Sciatic nerve (tissue), 2 donors: ENCODE results near the gene AGPAT4. TPM values are rescaled to one million over a fixed set of nuclear protein-coding genes. Genes with fewer than 3 reads are reported as not detected.

Source experiments
- ATAC-seq: fragments of 200-7000 bp; cut with Tn5 transposase; one replicate; pipeline ENCODE4 v1.9.1; 2020; ENCODE audit warnings: mild to moderate bottlenecking, moderate library complexity
- DNase-seq: peaks from one replicate; pipeline ENCODE4 v3.0.0-alpha.2; 2020; ENCODE audit warnings: low spot score
- intact Hi-C: fragments of 100-400 bp; cut with DNase I; formaldehyde crosslinking; loops from one replicate; pipeline ENCODE4 v1.14.2; 2022
- total RNA-seq: library from RNA; stranded (reverse); fragmentation: NEBNext Ultra II Directional; extraction: Animal tissue kit (Norgen Biotek cat#: 25700); gene quantifications from one replicate; pipeline ENCODE4 v1.2.1, GENCODE V29; 2021
- donor health status: DM: no; HTN: no; CAD: no.
- donor health status: DM: no; HTN: no; CAD: no.

The AGPAT4 gene
- total RNA-seq, 1 donor from 2014 or later: 25.7 TPM

- ATAC-seq (no peak), DNase-seq (no peak)
- intact Hi-C loops: no loop called here
Observed at GRCh38 chr6:161264181-161264580, 9.7 kb downstream of the AGPAT4 start.

DNA sequence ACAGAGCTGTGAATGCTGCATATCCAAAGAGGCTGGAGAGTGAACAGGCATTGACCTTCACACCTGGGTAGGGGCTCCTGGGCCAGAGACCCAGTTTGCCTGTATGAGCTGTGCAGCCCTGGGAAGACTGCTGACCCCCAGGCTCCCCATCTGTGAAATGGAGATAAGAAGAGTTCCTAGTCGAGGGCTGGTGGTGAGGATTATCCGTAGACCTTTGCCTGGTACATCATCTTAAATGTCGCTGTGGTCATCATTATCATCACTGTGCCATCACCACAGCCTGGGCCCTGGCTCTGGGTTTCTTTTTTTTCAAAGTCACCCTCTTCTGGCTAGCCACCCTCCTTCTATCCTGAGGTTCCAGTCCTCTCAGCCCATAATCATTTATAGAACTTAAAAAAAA is 12.0 kb downstream of the AGPAT4 start:
- intact Hi-C loops: no loop called here
- DNase-seq (no peak), ATAC-seq (no peak)

- no peak for DNase-seq
- intact Hi-C loops: no loop called here
- no peak for ATAC-seq
Observed at GRCh38 chr6:161261325-161261724, 12.5 kb downstream of the AGPAT4 start.

GRCh38 chr6:161259302-161259701 is 14.6 kb downstream of the AGPAT4 start:
- ATAC-seq (no peak), DNase-seq (no peak)
- intact Hi-C loops: no loop called here

DNA sequence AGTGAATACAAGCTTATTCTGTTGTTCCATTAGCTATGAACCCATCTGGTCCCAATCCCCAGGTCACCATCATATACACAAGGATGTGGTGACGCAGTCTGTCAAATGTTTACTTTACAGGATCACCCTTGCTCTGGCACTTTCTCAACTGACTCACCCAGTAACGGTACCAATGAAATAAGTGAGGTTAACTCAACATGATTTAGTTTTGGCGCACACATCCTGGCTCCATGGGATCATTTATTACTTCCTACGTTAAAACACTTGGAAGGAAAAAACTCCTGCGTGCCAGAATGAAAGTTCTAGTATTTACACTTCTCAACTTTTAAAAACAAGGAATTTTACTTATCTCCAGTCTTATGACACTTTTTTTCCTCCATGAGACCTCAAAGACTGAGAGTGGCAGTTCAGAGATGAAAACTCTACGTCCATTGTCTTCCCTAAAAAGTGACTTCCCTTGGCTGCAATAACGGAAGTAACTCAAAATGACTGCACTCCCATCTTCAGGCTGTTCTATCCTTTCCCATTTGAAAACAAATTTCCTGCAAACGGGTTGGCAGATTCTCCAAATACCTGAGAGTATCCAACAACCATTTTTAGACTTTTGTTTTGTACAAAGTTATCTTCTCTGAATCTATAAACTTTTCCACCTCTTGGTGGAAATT is 15.9 kb downstream of the AGPAT4 start:
- ATAC-seq (peak; percentile 67), DNase-seq (no peak)
- intact Hi-C loops: no loop called here

DNA sequence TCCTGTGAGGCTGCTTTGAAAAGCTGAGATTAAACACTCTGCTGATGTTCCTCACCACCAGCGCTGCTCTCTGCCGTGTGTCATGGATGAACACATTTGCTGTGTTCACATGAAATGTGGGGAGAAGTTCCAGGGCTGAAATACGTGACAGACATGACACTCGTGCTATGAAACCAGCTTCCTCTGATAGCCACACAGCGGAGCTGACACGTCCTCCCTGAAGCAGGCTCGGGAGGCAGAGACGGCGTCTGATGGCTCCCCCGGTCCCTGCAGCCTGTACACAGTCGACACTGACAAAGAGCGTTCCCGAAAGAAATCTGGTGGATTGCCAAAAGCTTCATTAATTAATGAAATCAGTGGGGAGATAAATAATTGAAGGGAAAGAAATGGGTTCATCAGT is 17.5 kb downstream of the AGPAT4 start:
- intact Hi-C loops: no loop called here
- ATAC-seq (no peak), DNase-seq (no peak)

DNA sequence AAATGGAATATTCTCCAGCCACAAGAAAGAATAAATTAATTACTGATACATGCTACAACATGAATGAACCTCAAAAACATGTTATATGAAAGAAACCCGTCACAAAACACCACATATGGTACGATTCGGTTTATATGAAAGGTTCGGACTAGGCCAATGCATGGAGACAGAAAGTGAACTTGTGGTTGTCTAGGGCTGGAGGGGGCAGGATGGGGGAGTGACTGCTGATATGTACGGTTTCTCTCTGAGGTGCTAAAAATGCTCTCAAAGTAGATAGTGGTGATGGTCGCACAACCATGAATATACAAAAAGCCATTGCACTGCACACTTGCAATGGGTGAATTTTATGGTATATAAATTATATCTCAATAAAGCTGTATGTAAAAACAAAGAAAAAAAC is 18.3 kb downstream of the AGPAT4 start:
- ATAC-seq (no peak), DNase-seq (no peak)
- intact Hi-C loops: no loop called here

DNA sequence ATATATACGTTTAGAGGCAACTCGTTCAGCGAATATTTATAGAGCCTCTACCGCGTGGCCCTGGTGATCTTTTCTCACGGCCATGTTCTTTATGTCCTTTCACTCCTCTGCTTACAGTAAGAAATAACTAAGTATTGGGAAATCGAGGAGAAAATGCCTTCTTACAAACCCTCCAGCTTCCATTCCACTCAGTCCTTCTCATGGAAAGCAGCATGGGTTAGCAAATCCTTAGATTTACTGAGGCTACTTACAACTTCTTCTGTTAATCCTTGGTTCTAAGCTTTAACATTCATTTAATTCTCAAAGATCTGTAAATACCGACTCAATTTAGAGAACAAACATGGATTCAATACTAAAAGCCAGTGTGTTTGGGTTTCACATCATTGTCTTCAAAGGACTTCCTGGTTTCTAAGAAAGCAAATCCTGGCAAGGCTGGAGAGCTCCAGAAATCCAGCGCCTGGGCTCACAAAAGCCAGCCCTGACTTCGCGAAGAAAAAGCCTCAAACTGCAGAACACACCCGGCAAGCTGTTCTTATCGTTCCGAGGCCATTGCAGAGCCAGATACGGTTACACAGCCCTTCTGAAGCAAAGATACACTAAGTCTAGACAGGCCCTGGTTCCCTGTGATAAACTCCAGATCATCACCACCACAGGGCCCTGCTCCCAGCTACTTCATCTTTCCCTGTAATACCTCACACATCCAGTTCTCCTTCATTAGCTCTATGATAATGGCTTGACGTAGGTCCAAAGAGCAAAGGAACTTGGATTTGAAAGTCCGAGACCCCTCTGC is 19.2 kb downstream of the AGPAT4 start:
- intact Hi-C loops: no loop called here
- ATAC-seq: no peak
- no peak for DNase-seq

- intact Hi-C loops: no loop called here
- DNase-seq (no peak), ATAC-seq (no peak)
Observed at GRCh38 chr6:161254126-161254463, 19.8 kb downstream of the AGPAT4 start.

- intact Hi-C loops: no loop called here
- no peak for DNase-seq
Observed at GRCh38 chr6:161251345-161251744, 22.5 kb downstream of the AGPAT4 start.

DNA sequence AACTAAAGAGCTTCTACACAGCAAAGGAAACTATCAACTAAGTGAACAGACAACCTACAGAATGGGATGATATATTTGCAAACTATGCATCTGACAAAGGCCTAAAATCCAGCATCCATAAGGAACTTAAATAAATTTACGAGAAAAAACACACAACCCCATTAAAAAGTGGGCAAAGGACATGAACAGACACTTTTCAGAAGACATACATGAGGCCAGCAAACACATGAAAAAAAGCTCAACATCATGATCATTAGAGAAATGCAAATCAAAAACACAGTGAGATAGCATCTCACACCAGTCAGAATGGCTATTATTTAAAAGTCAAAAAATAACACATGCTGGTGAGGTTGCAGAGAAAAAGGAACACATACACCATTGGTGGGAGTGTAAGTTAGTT is 24.5 kb downstream of the AGPAT4 start:
- ATAC-seq: no peak
- intact Hi-C loops: no loop called here
- DNase-seq: no peak

More at GRCh38 chr6:161251345-161251744, 22.5 kb downstream of the AGPAT4 start:
- ATAC-seq: no peak

GRCh38 chr6:161246725-161247124 is 27.1 kb downstream of the AGPAT4 start:
- ATAC-seq: no peak
- intact Hi-C loops: no loop called here

DNA sequence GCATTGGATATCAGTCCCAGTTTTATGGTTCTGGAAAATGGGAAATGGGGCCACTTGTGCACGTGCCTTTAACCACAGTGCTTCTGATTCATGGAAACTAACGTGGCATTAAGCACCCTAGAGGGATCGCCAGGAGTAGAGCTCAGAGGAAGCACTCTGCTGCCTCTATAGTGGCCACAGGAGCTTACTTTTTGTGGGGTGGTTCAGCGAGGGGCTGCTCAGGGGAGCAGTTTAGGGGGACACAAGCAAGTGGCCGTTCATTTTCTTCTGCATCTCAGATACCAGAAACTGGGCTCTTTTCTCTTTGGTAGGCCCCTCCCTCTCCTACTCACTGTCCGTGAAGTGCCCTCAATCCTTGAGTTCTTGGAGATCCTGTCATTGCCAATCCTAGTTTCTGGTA is 28.5 kb downstream of the AGPAT4 start:
- intact Hi-C loops: no loop called here
- no peak for DNase-seq
- ATAC-seq: no peak

More at GRCh38 chr6:161246725-161247124, 27.1 kb downstream of the AGPAT4 start:
- no peak for DNase-seq

- intact Hi-C loops: no loop called here
- ATAC-seq (no peak), DNase-seq (no peak)
Observed at GRCh38 chr6:161244725-161245124, 29.1 kb downstream of the AGPAT4 start.

GRCh38 chr6:161242779-161243693 is 30.8 kb downstream of the AGPAT4 start:
- intact Hi-C loops: no loop called here
- ATAC-seq: peak; percentile 67
- DNase-seq: no peak

GRCh38 chr6:161242113-161242512 is 31.7 kb downstream of the AGPAT4 start:
- intact Hi-C loops: no loop called here
- no peak for ATAC-seq
- DNase-seq: no peak

GRCh38 chr6:161239001-161239400 is 34.9 kb downstream of the AGPAT4 start:
- DNase-seq (no peak), ATAC-seq (no peak)
- intact Hi-C loops: no loop called here

GRCh38 chr6:161238500-161238899 is 35.4 kb downstream of the AGPAT4 start:
- DNase-seq: no peak
- ATAC-seq: no peak
- intact Hi-C loops: no loop called here

DNA sequence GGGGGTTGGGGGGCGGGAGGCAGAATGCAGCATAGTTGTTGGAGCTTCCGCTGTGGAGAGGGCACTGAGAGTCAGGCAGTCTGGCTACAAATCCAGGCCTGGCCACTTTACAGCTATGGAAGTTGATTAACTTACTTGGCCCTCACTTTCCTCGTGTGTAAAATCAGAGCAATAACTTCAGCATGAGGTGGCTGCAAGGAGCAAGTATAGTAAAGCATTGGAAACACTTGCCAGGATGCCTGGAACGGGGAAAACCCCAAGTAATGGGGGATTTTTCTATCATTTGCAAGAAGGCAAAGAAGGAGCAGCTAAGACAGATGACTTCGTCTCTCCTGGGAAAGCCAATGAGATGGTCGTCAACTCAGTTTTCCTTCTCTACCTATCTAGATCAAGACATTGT is 35.8 kb downstream of the AGPAT4 start:
- no peak for ATAC-seq
- no peak for DNase-seq
- intact Hi-C loops: no loop called here

DNA sequence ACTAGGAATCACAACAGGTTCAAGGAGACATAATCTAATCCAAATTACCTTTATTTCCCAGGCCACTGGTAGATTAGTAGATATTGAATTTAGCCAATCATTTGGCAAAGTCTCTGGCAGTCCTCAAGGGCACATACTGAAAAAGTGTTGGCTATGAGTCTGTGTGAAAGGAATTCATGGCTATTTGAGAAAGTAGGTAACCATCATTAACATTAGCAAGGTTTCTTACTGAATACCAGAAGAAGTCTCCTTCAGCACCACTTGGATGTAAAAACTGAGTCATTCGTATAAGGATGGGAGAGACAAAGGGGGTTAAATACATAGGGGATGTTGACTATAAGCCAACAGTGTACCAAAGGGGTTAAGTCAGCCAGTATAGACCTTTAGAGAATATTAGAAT is 36.7 kb downstream of the AGPAT4 start:
- DNase-seq: no peak
- intact Hi-C loops: no loop called here
- no peak for ATAC-seq
